GM21723 (cell line): ENCODE results near the gene ULK2.

Source experiments
- ATAC-seq: cut with Tn5 transposase; IDR thresholded peaks from one replicate; pipeline ENCODE4 v1.9.1; 2021; ENCODE audit warnings: mild to moderate bottlenecking, moderate library complexity; ENCODE audit not compliant: unreplicated experiment

Gene ULK2

GRCh38 chr17:19750020-19750572 is 117.6 kb downstream of the ULK2 start:
- no peak for ATAC-seq

- no peak for ATAC-seq
Observed at GRCh38 chr17:19748807-19749193, 118.9 kb downstream of the ULK2 start.

- no peak for ATAC-seq
Observed at GRCh38 chr17:19747829-19748806, 119.6 kb downstream of the ULK2 start, which contains the start of gene ALDH3A1. Gene ALDH3A1 (minus strand): TSS chr17:19748298. CDS start chr17:19745129, 3,169 bp downstream.

DNA sequence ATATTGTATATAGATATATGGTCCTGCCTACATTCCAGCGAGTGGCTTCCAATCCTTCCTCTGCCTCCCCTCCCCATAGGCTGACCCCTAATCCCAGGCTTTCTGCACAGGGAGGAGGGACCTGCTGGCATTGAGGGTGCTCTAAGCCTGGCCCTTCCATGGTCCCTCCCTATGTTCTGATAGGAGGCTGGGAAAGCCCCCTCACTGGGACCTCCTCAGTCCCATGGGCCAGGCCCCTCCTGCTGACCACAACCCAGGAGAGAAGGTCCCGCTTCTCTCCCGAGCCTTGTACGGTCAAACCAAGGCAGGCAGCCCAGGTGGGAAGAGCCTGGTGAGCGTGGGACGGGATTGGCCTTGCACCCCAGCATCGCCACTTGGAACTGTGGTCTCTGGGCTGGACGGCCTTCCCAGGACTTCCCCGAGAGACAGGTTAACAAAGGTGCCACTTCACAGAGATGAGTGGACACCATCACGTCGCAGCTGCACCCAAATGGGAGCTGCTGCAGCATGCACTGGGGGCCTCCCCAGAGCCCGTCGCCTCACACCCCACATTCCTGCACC is 120.5 kb downstream of the ULK2 start:
- no peak for ATAC-seq

DNA sequence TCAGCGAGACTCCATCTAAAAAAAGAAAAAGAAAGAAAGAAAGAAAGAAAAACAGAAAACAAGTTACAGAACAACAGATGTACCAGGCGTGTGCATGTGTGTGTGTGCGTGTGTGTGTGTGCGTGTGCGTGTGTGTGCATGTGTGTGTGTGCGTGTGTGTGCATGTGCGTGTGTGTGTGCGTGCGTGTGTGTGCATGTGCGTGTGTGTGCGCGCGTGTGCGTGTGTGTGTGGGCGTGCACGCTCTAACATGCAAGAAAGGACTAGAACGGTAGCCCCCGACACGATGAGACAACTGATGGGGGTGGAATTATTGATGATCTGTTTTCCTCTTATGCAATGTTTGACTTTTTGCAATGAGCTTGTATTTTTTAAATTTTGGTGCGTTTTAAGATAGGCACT is 121.2 kb downstream of the ULK2 start:
- no peak for ATAC-seq

GRCh38 chr17:19744922-19745757 is 122.6 kb downstream of the ULK2 start:
- peak; percentile 69 for ATAC-seq

- ATAC-seq, result peak; percentile 30
Observed at GRCh38 chr17:19744492-19744891, 123.2 kb downstream of the ULK2 start.

GRCh38 chr17:19743101-19744100 is 124.3 kb downstream of the ULK2 start:
- no peak for ATAC-seq

DNA sequence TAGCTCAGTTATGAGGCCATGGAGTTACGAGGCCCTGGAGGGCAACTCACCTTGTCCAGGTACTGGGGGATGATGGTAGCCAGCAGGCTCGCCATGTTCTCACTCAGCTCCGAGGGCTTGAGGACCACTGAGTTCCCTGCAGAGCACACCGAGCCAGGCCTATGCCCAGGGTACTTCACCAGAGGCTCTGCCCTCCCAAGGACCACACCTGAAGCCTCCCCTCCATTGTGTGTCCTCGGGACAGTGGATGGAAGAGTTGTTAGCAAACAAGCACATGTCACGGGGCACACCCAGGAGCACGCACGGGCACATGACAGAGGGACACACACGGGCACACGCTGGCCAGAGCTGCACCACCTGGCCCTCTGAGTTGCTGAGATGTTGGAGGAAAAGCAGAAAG is 125.2 kb downstream of the ULK2 start:
- no peak for ATAC-seq

GRCh38 chr17:19741832-19742457 is 125.8 kb downstream of the ULK2 start:
- no peak for ATAC-seq

DNA sequence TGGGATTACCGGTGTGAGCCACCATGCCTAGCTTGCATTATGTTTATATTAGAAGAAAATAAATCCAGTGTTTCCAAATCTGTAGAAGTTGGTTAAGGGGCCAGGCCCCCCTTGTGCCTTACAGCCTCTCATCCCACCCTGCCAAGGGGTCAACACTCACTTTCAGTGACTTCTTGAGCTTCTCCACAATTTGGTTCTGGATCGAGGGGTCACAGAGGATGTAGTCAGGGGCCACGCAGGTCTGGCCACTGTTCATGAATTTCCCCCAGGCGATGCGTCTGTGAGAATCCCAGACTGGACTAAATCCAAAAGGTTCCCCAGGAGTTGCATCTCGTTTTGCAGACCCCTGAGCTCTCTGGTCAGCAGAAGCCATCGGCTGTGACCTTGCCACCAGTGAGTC is 126.8 kb downstream of the ULK2 start:
- no peak for ATAC-seq

DNA sequence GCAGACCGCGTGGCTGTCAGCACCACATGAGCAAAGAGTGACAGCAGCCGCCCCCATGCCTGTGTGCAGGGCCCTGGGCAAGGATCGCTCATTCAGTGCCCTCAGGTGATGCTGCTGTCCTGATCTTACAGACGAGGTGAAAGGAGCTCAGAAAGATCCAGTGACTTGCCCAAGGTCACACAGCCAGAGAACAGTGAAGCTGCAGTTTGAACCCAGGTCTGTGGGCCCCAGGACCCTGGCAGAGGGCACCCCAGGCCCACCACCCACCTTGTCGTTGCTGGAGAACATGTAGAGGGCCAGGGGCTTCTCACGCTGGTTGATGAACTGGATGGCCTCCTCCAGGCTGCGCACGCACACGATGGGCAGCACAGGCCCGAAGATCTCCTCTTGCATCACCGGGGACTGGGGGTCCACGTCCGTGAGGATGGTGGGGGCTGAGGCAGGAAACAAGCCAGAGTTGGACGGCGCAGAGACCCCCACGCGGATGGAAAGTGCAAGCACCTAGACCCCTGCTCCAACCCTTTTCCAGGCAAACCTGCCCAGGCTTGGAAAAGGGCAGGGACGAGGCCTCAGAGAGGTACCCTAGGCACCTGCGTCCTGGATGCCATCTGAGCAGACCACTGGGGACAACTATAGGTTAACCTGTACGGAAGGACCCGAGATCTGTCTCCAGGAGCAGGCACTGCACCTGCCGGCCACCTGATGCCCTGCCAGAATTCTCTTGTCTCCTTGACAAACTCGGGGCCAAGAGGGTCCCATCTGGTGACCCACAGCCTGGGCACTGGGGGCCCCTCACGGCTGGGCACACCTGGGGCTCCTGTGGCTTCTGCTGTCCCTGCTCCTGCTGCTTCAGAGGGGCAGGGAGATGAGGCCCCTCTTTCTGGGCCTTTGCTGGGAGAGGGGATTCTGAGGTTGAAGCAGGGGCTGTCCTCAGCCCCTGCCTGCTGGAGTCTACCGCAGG is 128.2 kb downstream of the ULK2 start:
- ATAC-seq, result no peak

GRCh38 chr17:19738757-19739156 is 129.0 kb downstream of the ULK2 start:
- no peak for ATAC-seq

DNA sequence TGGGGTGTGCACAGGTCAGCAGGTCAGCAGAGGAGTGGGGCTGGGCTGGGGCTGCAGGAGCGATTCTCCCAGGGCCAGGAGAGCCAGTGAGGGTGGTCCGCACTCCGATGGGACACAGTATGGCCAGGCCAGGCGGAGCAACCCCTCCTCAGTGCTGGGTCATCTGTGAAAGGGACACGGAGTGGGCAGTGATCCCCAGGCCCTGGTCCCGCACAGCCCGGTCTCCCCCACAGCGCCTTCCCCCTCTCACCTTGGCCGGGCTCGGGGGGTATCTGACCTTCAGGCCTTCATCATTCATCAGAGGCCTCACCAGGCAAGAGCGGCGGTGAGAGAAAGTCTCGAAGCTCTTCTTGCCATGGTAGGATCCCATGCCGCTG is 129.7 kb downstream of the ULK2 start:
- ATAC-seq, result no peak

- no peak for ATAC-seq
Observed at GRCh38 chr17:19737305-19738072, 130.2 kb downstream of the ULK2 start.

DNA sequence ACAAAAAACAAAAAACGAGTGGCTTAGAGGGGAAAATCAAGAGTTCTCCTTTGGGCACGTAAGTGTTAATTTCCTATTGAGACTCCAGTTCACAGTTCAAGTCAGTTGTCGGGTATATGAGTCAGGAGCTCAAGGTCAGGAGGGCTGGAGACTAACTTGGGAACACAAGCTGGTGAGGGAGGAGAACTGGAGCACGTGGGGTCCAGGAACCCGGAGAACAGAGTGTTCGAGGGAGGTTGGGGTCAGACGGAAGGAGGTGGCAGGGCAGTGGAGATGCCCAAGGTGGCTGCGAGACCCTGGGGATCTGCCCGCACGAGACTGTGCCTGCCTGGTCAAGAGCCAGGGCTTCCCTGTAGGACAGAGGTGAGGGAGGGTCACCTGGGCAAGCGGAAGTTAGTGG is 131.7 kb downstream of the ULK2 start:
- ATAC-seq, result no peak

GRCh38 chr17:19733953-19734526 is 133.7 kb downstream of the ULK2 start:
- ATAC-seq, result no peak
